ENCODE measurements around the gene MACROD1.

Gene MACROD1

GRCh38 chr11:64153812-64154211 lies 12.1 kb downstream of the MACROD1 start:
- no peak overlapping the region for H3K4me3 ChIP-seq (ENCODE audit: insufficient read depth, low read length, poor library complexity, severe bottlenecking)
- no peaks in the 10 kb centered on the region for H3K79me2 ChIP-seq (ENCODE audit: insufficient read depth, low read length)
- no peak overlapping the region for H3K9ac ChIP-seq (ENCODE audit: low read length)
- no peak overlapping the region for H3K27ac ChIP-seq (ENCODE audit: low read depth, low read length)
- TF ChIP-seq EZH2phosphoT487 (conservative IDR thresholded peaks at IDR 0.05; ENCODE audit: low read length), result no peak
- TF ChIP-seq, protein P1, sequence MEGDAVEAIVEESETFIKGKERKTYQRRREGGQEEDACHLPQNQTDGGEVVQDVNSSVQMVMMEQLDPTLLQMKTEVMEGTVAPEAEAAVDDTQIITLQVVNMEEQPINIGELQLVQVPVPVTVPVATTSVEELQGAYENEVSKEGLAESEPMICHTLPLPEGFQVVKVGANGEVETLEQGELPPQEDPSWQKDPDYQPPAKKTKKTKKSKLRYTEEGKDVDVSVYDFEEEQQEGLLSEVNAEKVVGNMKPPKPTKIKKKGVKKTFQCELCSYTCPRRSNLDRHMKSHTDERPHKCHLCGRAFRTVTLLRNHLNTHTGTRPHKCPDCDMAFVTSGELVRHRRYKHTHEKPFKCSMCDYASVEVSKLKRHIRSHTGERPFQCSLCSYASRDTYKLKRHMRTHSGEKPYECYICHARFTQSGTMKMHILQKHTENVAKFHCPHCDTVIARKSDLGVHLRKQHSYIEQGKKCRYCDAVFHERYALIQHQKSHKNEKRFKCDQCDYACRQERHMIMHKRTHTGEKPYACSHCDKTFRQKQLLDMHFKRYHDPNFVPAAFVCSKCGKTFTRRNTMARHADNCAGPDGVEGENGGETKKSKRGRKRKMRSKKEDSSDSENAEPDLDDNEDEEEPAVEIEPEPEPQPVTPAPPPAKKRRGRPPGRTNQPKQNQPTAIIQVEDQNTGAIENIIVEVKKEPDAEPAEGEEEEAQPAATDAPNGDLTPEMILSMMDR (IDR thresholded peaks at IDR 0.05; ENCODE audit: insufficient read depth, low read length, poor library complexity, severe bottlenecking), result no peak
- H4K20me1 ChIP-seq (ENCODE audit: low read depth, low read length), result no peaks in the 10 kb centered on the region
- no peaks in the 10 kb centered on the region for H3K9me2 ChIP-seq (replicated peaks; ENCODE audit: insufficient read depth, low read length)
- no peaks in the 10 kb centered on the region for H3F3A ChIP-seq (ENCODE audit: insufficient read depth)
- no peaks in the 10 kb centered on the region for H3K36me3 ChIP-seq (ENCODE audit: low read length)
- H3K9me3 ChIP-seq (ENCODE audit: insufficient read depth, low read length), result no peaks in the 10 kb centered on the region
- no peaks in the 10 kb centered on the region for H3K27me3 ChIP-seq (ENCODE audit: low read length)
- H2AFZ ChIP-seq (ENCODE audit: low read depth, low read length, severe bottlenecking), result no peak overlapping the region
- H3K4me2 ChIP-seq (ENCODE audit: low read depth, low read length, poor library complexity, severe bottlenecking), result no peak overlapping the region

GRCh38 chr11:64152841-64153691 lies 12.8 kb downstream of the MACROD1 start:
- no peak for TF ChIP-seq EZH2phosphoT487 (conservative IDR thresholded peaks at IDR 0.05; ENCODE audit: low read length)
- TF ChIP-seq, protein P1 (IDR thresholded peaks at IDR 0.05; ENCODE audit: insufficient read depth, low read length, poor library complexity, severe bottlenecking), result peak; percentile 99
- no peaks in the 10 kb centered on the region for H3K27me3 ChIP-seq (ENCODE audit: low read length)
- no peak overlapping the region for H3K27ac ChIP-seq (ENCODE audit: low read depth, low read length)
- H3K9me2 ChIP-seq (replicated peaks; ENCODE audit: insufficient read depth, low read length), result no peaks in the 10 kb centered on the region
- no peak overlapping the region for H3K9ac ChIP-seq (ENCODE audit: low read length)
- no peaks in the 10 kb centered on the region for H3F3A ChIP-seq (ENCODE audit: insufficient read depth)
- H3K4me2 ChIP-seq (ENCODE audit: low read depth, low read length, poor library complexity, severe bottlenecking), result peak overlapping the region; percentile 11
- H3K4me3 ChIP-seq (ENCODE audit: insufficient read depth, low read length, poor library complexity, severe bottlenecking), result no peak overlapping the region
- no peaks in the 10 kb centered on the region; the same call in 1 of the 2 replicates for H3K79me2 ChIP-seq (ENCODE audit: insufficient read depth, low read length)
- no peaks in the 10 kb centered on the region for H3K9me3 ChIP-seq (ENCODE audit: insufficient read depth, low read length)
- peak overlapping the region; percentile 8 for H2AFZ ChIP-seq (ENCODE audit: low read depth, low read length, severe bottlenecking)
- H3K36me3 ChIP-seq (ENCODE audit: low read length), result no peaks in the 10 kb centered on the region
- H4K20me1 ChIP-seq (ENCODE audit: low read depth, low read length), result no peaks in the 10 kb centered on the region

DNA sequence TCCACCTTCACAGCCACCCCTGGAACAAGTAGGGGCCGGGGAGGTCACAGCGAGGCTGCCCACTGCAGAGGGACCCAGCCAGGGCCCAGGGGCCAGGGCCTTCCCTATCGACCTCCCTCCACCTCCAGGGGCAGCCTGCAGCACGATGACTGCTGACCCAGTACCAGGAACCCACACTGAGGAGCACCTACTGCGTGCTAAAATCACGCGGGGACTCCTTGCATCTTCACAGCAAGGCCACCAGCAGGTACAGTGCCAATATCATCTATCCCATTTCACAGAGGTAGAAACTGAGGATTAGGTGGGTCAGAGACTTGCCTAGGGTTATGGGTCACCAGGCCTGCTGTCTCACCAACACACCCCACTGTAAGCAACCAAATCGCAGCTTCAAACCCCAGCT lies 14.6 kb downstream of the MACROD1 start:
- Histone ChIP-seq H2AFZ (ENCODE audit: low read depth, low read length, severe bottlenecking) (no peak overlapping the region), H3K27me3 (ENCODE audit: low read length) (no peaks in the 10 kb centered on the region), H3K9me3 (ENCODE audit: insufficient read depth, low read length) (no peaks in the 10 kb centered on the region), H3K36me3 (ENCODE audit: low read length) (no peaks in the 10 kb centered on the region), H3K4me3 (ENCODE audit: insufficient read depth, low read length, poor library complexity, severe bottlenecking) (no peak overlapping the region), H4K20me1 (ENCODE audit: low read depth, low read length) (no peaks in the 10 kb centered on the region), H3K27ac (ENCODE audit: low read depth, low read length) (no peak overlapping the region), H3K9ac (ENCODE audit: low read length) (no peak overlapping the region), H3K9me2 (replicated peaks; ENCODE audit: insufficient read depth, low read length) (no peaks in the 10 kb centered on the region), H3K79me2 (ENCODE audit: insufficient read depth, low read length) (no peaks in the 10 kb centered on the region; the same call in 1 of the 2 replicates), H3K4me2 (ENCODE audit: low read depth, low read length, poor library complexity, severe bottlenecking) (no peak overlapping the region), H3F3A (ENCODE audit: insufficient read depth) (no peaks in the 10 kb centered on the region)
- TF ChIP-seq EZH2phosphoT487 (conservative IDR thresholded peaks at IDR 0.05; ENCODE audit: low read length), result no peak
- TF ChIP-seq, protein P1 (IDR thresholded peaks at IDR 0.05; ENCODE audit: insufficient read depth, low read length, poor library complexity, severe bottlenecking), result no peak
